Caco-2 (cell line): Measurements from ENCODE around the gene BAHCC1. TPM values are rescaled to one million over a fixed set of nuclear protein-coding genes. Genes with fewer than 3 reads are reported as not detected.
"Not testable (repeated sequence)": the region's sequence is repeated elsewhere in the genome, so short reads cannot be mapped to it uniquely, and the experiment has no call there.

Experiments
- BruUV-seq: library from RNA; stranded (reverse); fragments of 400-500 nt; replicated peaks from 2 replicates; lab custom pipeline; 2021; lab: Mats Ljungman, UMichigan
- CTCF ChIA-PET: fragments of 300-600 bp; sonication (Branson Sonifier 250); formaldehyde crosslinking; loops from one replicate; lab custom pipeline; 2022; ENCODE audit warnings: antibody characterized with exemption; lab: Charles Lee
- POLR2A ChIA-PET: fragments of 300-600 bp; sonication (Branson Sonifier 250); formaldehyde crosslinking; loops from one replicate; lab custom pipeline; 2022; ENCODE audit warnings: antibody characterized with exemption; lab: Charles Lee
- DNase-seq, 2 experiments: peaks; one replicate each; pipeline versions ENCODE4 v3.0.0 to v3.0.0-alpha.2; 2020 to 2022
- H3K27me3 ChIP-seq: replicated peaks from 2 replicates; pipeline ENCODE4 v1.6.0; 2011; ENCODE audit warnings: low read length; ENCODE audit not compliant: control insufficient read depth, insufficient read depth
- H3K36me3 ChIP-seq: 2 replicates; pipeline ENCODE4 v1.5.1; 2011; ENCODE audit warnings: low read length; ENCODE audit not compliant: control insufficient read depth, insufficient read depth
- H3K4me1 ChIP-seq: fragments of 250-450 bp; sonication (Bioruptor Pico); 2 replicates; pipeline ENCODE4 v1.5.1; 2020; ENCODE audit warnings: mild to moderate bottlenecking
- H3K4me3 ChIP-seq: 2 replicates; pipeline ENCODE4 v1.5.1; 2011; ENCODE audit warnings: low read depth, mild to moderate bottlenecking, control low read depth, low read length
- H3K9me3 ChIP-seq: fragments of 250-450 bp; sonication (Bioruptor Pico); 2 replicates; pipeline ENCODE4 v1.5.1; 2020; ENCODE audit warnings: mild to moderate bottlenecking, moderate library complexity
- H3K27ac Mint-ChIP-seq: one replicate; pipeline ENCODE4 v1.8.0; 2022; ENCODE audit warnings: mixed read lengths; ENCODE audit not compliant: unreplicated experiment
- H3K27me3 Mint-ChIP-seq: one replicate; pipeline ENCODE4 v1.8.0; 2022; ENCODE audit warnings: mixed read lengths; ENCODE audit not compliant: insufficient read depth, unreplicated experiment
- H3K36me3 Mint-ChIP-seq: one replicate; pipeline ENCODE4 v1.8.0; 2022; ENCODE audit warnings: mild to moderate bottlenecking, mixed read lengths; ENCODE audit not compliant: insufficient read depth, unreplicated experiment
- H3K4me1 Mint-ChIP-seq: one replicate; pipeline ENCODE4 v1.8.0; 2022; ENCODE audit warnings: low read depth, mixed read lengths; ENCODE audit not compliant: unreplicated experiment
- H3K4me3 Mint-ChIP-seq: one replicate; pipeline ENCODE4 v1.8.0; 2022; ENCODE audit warnings: mild to moderate bottlenecking, moderate library complexity, mixed read lengths; ENCODE audit not compliant: unreplicated experiment
- H3K9me3 Mint-ChIP-seq: one replicate; pipeline ENCODE4 v1.8.0; 2022; ENCODE audit warnings: mixed read lengths; ENCODE audit not compliant: unreplicated experiment
- intact Hi-C: fragments of 100-400 bp; cut with micrococcal nuclease; formaldehyde crosslinking; loops from one replicate; pipeline ENCODE4 v1.10.0; 2022; ENCODE audit not compliant: unreplicated experiment
- total RNA-seq: library from RNA; stranded (reverse); gene quantifications from 2 replicates; pipeline ENCODE4 v1.2.3, GENCODE V29; 2022
- TF ChIP-seq, protein P1 (sequence below), 2 experiments: fragments of 200-600 bp in 1 of 2; IDR thresholded peaks; 1 replicate in 1 of 2; 2 replicates in 1 of 2; pipeline versions ENCODE4 v1.5.1 to v1.8.0; 2011 to 2022; ENCODE audit warnings: antibody characterized with exemption in 1 of 2, control low read depth in 1 of 2, inconsistent platforms in 1 of 2, low read depth in 1 of 2, low read length in 1 of 2, mild to moderate bottlenecking in 1 of 2, moderate library complexity in 1 of 2; ENCODE audit not compliant: insufficient read depth in 1 of 2, severe bottlenecking in 1 of 2, unreplicated experiment in 1 of 2

The BAHCC1 gene
- total RNA-seq, 1 experiment from 2014 or later: 10.2 TPM

DNA sequence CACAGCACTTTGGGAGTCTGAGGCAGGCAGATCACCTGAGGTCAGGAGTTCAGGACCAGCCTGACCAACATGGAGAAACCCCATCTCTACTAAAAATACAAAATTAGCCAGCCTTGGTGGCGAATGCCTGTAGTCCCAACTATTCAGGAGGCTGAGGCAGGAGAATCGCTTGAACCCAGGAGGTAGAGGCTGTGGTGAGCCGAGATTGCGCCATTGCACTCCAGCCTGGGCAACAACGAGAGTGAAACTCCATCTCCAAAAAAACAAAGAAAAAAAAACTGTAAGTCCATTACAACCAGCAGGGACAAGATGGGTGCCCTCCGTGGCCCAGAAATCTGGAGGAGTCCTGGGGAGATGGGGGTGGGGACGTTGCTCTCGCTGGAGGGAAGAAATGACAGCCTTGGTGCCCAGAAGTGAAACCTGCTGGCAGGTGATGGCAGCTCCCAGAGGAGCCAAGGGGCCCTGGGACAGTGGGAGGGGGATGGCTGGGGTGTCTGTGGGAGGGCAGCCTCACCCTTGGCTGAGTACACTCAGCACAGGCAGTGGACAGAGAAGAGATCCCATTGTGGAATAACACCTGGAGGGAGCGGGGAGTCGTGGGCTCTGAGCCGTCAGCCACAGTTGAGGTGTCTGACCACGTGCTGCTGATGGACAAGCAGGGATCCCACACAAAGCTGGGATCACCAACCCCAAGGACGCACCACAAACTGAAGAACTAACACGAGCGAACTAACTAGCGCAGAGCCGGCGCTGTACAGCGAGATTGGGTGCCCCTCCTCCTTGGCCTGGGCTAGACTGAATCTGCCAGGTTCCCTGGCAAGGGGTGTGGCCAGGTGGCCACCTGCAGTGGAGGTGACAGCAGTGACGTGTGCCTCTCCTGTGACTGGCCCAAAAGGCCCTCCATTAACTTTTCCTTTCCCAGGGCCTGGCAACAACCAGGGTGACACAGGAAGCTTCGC lies 46.9 kb upstream of the BAHCC1 start:
- Mint-ChIP-seq H3K9me3 (no peaks in the 10 kb centered on the region), H3K27ac (no peak overlapping the region), H3K36me3 (peaks cover 33% of the 10 kb centered on the region), H3K4me1 (peaks cover 18% of the 10 kb centered on the region), H3K4me3 (no peak overlapping the region), H3K27me3 (no peaks in the 10 kb centered on the region)
- H3K9me3 ChIP-seq: no peaks in the 10 kb centered on the region
- H3K36me3 ChIP-seq: no peaks in the 10 kb centered on the region
- peaks cover 12% of the 10 kb centered on the region; the same call in 1 of the 2 replicates for H3K4me1 ChIP-seq
- no peak overlapping the region for H3K4me3 ChIP-seq
- intact Hi-C loops: no loop called here
- no peak for DNase-seq
- no TSS peak for BruUV-seq
- ChIA-PET CTCF (no interaction called here), POLR2A (no interaction called here)
- TF ChIP-seq, protein P1, sequence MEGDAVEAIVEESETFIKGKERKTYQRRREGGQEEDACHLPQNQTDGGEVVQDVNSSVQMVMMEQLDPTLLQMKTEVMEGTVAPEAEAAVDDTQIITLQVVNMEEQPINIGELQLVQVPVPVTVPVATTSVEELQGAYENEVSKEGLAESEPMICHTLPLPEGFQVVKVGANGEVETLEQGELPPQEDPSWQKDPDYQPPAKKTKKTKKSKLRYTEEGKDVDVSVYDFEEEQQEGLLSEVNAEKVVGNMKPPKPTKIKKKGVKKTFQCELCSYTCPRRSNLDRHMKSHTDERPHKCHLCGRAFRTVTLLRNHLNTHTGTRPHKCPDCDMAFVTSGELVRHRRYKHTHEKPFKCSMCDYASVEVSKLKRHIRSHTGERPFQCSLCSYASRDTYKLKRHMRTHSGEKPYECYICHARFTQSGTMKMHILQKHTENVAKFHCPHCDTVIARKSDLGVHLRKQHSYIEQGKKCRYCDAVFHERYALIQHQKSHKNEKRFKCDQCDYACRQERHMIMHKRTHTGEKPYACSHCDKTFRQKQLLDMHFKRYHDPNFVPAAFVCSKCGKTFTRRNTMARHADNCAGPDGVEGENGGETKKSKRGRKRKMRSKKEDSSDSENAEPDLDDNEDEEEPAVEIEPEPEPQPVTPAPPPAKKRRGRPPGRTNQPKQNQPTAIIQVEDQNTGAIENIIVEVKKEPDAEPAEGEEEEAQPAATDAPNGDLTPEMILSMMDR (IDR thresholded peaks at IDR 0.05; ENCODE audit: insufficient read depth in 1 of 2, low read depth in 1 of 2, low read length in 1 of 2, severe bottlenecking in 1 of 2, unreplicated experiment in 1 of 2): no peak
- H3K27me3 ChIP-seq: no peaks in the 10 kb centered on the region

DNA sequence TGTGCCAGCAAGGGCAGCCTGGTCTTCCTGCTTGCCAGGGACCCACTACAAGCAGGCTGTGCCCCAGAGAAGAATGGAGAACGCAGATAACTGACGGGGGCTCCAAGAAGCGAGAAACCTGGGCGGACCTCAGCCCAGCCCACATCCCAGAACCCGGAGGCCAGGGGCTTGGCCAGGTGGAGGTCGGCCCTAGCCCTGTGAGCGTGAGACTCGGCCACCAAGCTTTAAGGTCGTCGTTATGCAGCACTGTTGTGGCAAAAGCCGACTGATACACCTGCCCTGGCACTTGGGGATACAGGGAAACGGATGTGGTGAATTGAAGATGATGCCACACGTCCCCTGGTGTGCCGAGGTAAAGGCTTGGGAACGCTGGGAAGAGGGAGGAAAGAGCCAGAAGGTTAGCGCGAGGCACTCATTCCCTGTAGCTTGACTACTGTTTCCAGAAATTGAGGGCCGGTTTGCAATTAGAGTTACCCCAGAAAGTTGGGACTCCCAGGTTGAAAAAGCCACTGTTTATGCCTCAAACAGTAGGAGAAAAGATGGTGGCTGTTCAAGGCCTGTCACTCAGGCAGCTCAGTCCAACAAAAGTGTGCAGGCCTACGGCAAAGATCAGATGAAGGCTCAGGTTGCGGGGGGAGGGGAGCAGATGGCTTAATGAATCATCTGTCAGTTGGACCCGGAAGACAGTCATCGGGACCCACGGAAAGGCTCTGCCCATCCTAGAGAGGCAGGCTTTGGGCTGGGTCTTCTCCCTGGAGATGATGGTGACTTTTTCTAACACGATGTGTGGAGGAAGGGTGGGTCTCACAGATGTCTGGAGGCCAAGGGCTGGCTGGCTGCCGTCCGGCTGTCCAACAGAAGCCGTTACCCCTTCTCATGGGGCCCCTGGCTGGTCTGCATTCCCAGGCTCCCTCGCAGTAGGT lies 45.6 kb upstream of the BAHCC1 start:
- Mint-ChIP-seq H3K4me3 (no peak overlapping the region), H3K4me1 (peaks cover 18% of the 10 kb centered on the region), H3K27me3 (no peaks in the 10 kb centered on the region), H3K27ac (peak overlapping the region; percentile 64), H3K36me3 (peaks cover 22% of the 10 kb centered on the region), H3K9me3 (no peaks in the 10 kb centered on the region)
- CTCF ChIA-PET: no interaction called here
- Histone ChIP-seq H3K4me1 (peaks cover 16% of the 10 kb centered on the region; the same call in 1 of the 2 replicates), H3K27me3 (no peaks in the 10 kb centered on the region), H3K9me3 (no peaks in the 10 kb centered on the region), H3K36me3 (no peaks in the 10 kb centered on the region), H3K4me3 (no peak overlapping the region)
- intact Hi-C loops: no loop called here
- no TSS peak for BruUV-seq
- no peak for DNase-seq
- POLR2A ChIA-PET: no interaction called here
- TF ChIP-seq, protein P1 (IDR thresholded peaks at IDR 0.05; ENCODE audit: insufficient read depth in 1 of 2, low read depth in 1 of 2, low read length in 1 of 2, severe bottlenecking in 1 of 2, unreplicated experiment in 1 of 2): no peak

DNA sequence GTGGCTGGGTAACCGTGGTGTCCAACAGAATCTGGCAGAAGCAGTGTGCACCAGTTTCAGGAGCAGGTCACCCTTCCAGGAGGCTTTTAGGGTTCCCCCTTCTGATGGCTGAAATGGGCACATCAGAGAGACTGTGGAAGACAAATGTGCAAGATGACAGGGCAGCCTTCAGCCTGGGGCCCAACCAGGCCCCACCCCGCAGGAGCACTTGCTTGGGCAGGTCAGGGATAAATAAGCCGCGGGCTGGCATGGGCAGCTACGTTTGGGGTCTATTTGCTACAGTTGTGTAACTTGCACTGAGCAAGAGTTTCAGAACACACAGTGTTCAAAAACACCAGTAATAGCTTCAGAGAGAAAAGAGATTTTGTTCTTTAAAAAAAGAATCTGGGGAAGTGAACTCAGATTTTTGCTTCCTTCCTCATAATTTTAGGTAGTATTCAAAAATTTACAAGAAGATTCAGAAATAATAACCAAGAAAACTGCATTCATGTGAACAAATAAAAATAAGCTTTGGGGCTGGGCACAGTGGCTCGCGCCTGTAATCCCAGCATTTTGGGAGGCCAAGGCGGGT lies 44.9 kb upstream of the BAHCC1 start:
- Mint-ChIP-seq H3K4me1 (peaks cover 18% of the 10 kb centered on the region), H3K9me3 (no peaks in the 10 kb centered on the region), H3K36me3 (peaks cover 16% of the 10 kb centered on the region), H3K27ac (peak overlapping the region; percentile 64), H3K27me3 (no peaks in the 10 kb centered on the region), H3K4me3 (no peak overlapping the region)
- intact Hi-C loops: no loop called here
- ChIA-PET CTCF (interaction anchor here (1.0 kb wide), 1 partner anchor 10 kb away, joined by 3 read pairs; no protein-coding TSS in a partner anchor), POLR2A (no interaction called here)
- Histone ChIP-seq H3K27me3 (no peaks in the 10 kb centered on the region), H3K4me1 (peaks cover 20% of the 10 kb centered on the region), H3K4me3 (no peak overlapping the region), H3K9me3 (no peaks in the 10 kb centered on the region), H3K36me3 (no peaks in the 10 kb centered on the region)
- no TSS peak for BruUV-seq
- TF ChIP-seq, protein P1 (IDR thresholded peaks at IDR 0.05; ENCODE audit: insufficient read depth in 1 of 2, low read depth in 1 of 2, low read length in 1 of 2, severe bottlenecking in 1 of 2, unreplicated experiment in 1 of 2): no peak
- no peak for DNase-seq

DNA sequence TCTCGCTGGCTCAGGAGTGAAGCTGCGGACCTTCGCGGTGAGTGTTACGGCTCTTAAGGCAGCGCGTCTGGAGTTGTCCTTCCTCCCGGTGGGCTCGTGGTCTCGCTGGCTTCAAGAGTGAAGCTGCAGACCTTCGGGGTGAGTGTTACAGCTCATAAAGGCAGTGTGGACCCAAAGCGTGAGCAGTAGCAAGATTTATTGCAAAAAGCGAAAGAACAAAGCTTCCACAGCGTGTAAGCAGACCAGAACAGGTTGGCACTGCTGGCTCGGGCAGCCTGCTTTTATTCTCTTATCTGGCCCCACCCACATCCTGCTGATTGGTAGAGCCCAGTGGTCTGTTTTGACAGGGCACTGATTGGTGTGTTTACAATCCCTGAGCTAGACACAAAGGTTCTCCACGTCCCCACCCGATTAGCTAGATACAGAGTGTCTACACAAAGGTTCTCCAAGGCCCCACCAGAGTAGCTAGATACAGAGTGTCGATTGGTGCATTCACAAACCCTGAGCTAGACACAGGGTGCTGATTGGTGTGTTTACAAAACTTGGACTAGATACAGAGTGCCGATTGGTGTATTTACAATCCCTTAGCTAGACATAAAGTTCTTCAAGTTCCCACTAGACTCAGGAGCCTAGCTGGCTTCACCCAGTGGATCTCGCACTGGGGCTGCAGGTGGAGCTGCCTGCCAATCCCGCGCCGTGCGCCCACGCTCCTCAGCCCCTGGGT lies 43.8 kb upstream of the BAHCC1 start:
- H3K9me3 Mint-ChIP-seq, BruUV-seq: not testable (repeated sequence)
- peaks cover 11% of the 10 kb centered on the region for H3K36me3 Mint-ChIP-seq

More for the DNA sequence above, 43.8 kb upstream of the BAHCC1 start:
- H3K4me1 Mint-ChIP-seq: peaks cover 18% of the 10 kb centered on the region
- H3K27ac Mint-ChIP-seq, POLR2A ChIA-PET, H3K27me3 Mint-ChIP-seq, H3K27me3 ChIP-seq, DNase-seq, H3K4me3 ChIP-seq, H3K4me3 Mint-ChIP-seq, H3K36me3 ChIP-seq, H3K9me3 ChIP-seq, intact Hi-C loops: not testable (repeated sequence)
- CTCF ChIA-PET: interaction anchor here (1.0 kb wide), 1 partner anchor 9 kb away, joined by 3 read pairs; no protein-coding TSS in a partner anchor
- H3K4me1 ChIP-seq: peaks cover 20% of the 10 kb centered on the region
